IMR-90 (cell line): ENCODE measurements around the gene SLX4. TPM values are rescaled to one million over a fixed set of nuclear protein-coding genes. Genes with fewer than 3 reads are reported as not detected.

ENCODE experiments used
- ATAC-seq: fragments of 200-7000 bp; cut with Tn5 transposase; 2 replicates; pipeline ENCODE4 v1.9.1; 2020; ENCODE audit warnings: low read depth, mild to moderate bottlenecking, moderate library complexity
- BruUV-seq: library from RNA; stranded (reverse); fragments of 400-500 nt; replicated peaks from 2 replicates; lab custom pipeline; 2021; lab: Mats Ljungman, UMichigan
- CTCF ChIA-PET: fragments of 300-600 bp; formaldehyde crosslinking; extraction: SDS; loops from one replicate; lab custom pipeline; 2021; ENCODE audit warnings: antibody characterized with exemption; lab: Yijun Ruan, JAX
- POLR2A ChIA-PET: fragments of 300-600 bp; sonication (Branson Sonifier 250); formaldehyde crosslinking; loops from one replicate; lab custom pipeline; 2022; ENCODE audit warnings: antibody characterized with exemption; ENCODE audit not compliant: unreplicated experiment; lab: Charles Lee
- DNase-seq: peaks from one replicate; pipeline ENCODE4 v3.0.0; 2013
- H2AFZ ChIP-seq: replicated peaks from 2 replicates; pipeline ENCODE3; 2013; ENCODE audit warnings: low read length, mild to moderate bottlenecking; ENCODE audit not compliant: poor library complexity
- H2AK5ac ChIP-seq: 2 replicates; pipeline ENCODE4 v1.6.1; 2013; ENCODE audit warnings: low read depth, low read length, inconsistent platforms
- H2AK9ac ChIP-seq: replicated peaks from 2 replicates; pipeline ENCODE3; 2013; ENCODE audit warnings: mild to moderate bottlenecking, low read depth, low read length, moderate library complexity; ENCODE audit not compliant: poor library complexity
- H2BK120ac ChIP-seq: 2 replicates; pipeline ENCODE4 v1.6.1; 2013; ENCODE audit warnings: low read depth, low read length, inconsistent platforms
- H2BK15ac ChIP-seq: 3 replicates; pipeline ENCODE4 v1.6.1; 2013; ENCODE audit warnings: low read depth, low read length, inconsistent platforms
- H2BK20ac ChIP-seq: 2 replicates; pipeline ENCODE4 v1.6.1; 2013; ENCODE audit warnings: low read depth, mild to moderate bottlenecking, inconsistent platforms, low read length, moderate library complexity
- H2BK5ac ChIP-seq: 2 replicates; pipeline ENCODE4 v1.6.1; 2013; ENCODE audit warnings: mild to moderate bottlenecking, low read depth, low read length, inconsistent platforms; ENCODE audit not compliant: poor library complexity, severe bottlenecking
- H3K14ac ChIP-seq: replicated peaks from 2 replicates; pipeline ENCODE4 v1.6.1; 2013; ENCODE audit warnings: low read depth, low read length, inconsistent platforms
- H3K18ac ChIP-seq: 2 replicates; pipeline ENCODE4 v1.6.1; 2013; ENCODE audit warnings: low read depth, low read length, control low read depth
- H3K23ac ChIP-seq: 2 replicates; pipeline ENCODE4 v1.6.1; 2013; ENCODE audit warnings: low read depth, low read length, inconsistent platforms
- H3K27ac ChIP-seq: 2 replicates; pipeline ENCODE4 v1.5.1; 2013; ENCODE audit warnings: mild to moderate bottlenecking, control low read depth, low read length; ENCODE audit not compliant: insufficient read depth
- H3K27me3 ChIP-seq: 2 replicates; pipeline ENCODE4 v1.6.1; 2013; ENCODE audit warnings: low read length; ENCODE audit not compliant: control insufficient read depth, insufficient read depth
- H3K36me3 ChIP-seq: 2 replicates; pipeline ENCODE4 v1.6.1; 2013; ENCODE audit warnings: low read length, mixed read lengths; ENCODE audit not compliant: control insufficient read depth, insufficient read depth
- H3K4ac ChIP-seq: 2 replicates; pipeline ENCODE4 v1.6.1; 2013; ENCODE audit warnings: low read depth, low read length, inconsistent platforms
- H3K4me1 ChIP-seq: 2 replicates; pipeline ENCODE4 v1.6.1; 2013; ENCODE audit warnings: low read length, mixed read lengths; ENCODE audit not compliant: control insufficient read depth, insufficient read depth
- H3K4me2 ChIP-seq: 2 replicates; pipeline ENCODE4 v1.6.1; 2013; ENCODE audit warnings: low read depth, mild to moderate bottlenecking, control low read depth, low read length, moderate library complexity
- H3K4me3 ChIP-seq: 2 replicates; pipeline ENCODE4 v1.5.1; 2013; ENCODE audit warnings: low read depth, mild to moderate bottlenecking, control low read depth, low read length, moderate library complexity; ENCODE audit not compliant: insufficient read depth
- H3K56ac ChIP-seq: 2 replicates; pipeline ENCODE4 v1.6.1; 2013; ENCODE audit warnings: low read length, inconsistent platforms; ENCODE audit not compliant: insufficient read depth; ENCODE audit errors: extremely low read depth
- H3K79me1 ChIP-seq, 2 experiments: 2 replicates each; pipeline ENCODE4 v1.6.1; 2013; ENCODE audit warnings: low read length in 2 of 2, inconsistent platforms in 1 of 2, low read depth in 1 of 2
- H3K9ac ChIP-seq: 2 replicates; pipeline ENCODE4 v1.6.1; 2013; ENCODE audit warnings: low read depth, low read length, control low read depth
- H3K9me1 ChIP-seq: 2 replicates; pipeline ENCODE4 v1.6.1; 2013; ENCODE audit warnings: low read length, inconsistent platforms; ENCODE audit not compliant: insufficient read depth
- H3K9me3 ChIP-seq: 2 replicates; pipeline ENCODE4 v1.6.1; 2013; ENCODE audit warnings: low read length; ENCODE audit not compliant: control insufficient read depth, insufficient read depth
- H4K20me1 ChIP-seq: 2 replicates; pipeline ENCODE4 v1.6.1; 2013; ENCODE audit warnings: low read length, inconsistent platforms; ENCODE audit not compliant: insufficient read depth
- H4K5ac ChIP-seq: 2 replicates; pipeline ENCODE4 v1.6.1; 2013; ENCODE audit warnings: mild to moderate bottlenecking, low read depth, low read length, control low read depth
- H4K8ac ChIP-seq, 2 experiments: 2 replicates each; pipeline ENCODE4 v1.6.1; 2013; ENCODE audit warnings: low read depth in 2 of 2, low read length in 2 of 2, control low read depth in 1 of 2, inconsistent platforms in 1 of 2
- H4K91ac ChIP-seq: 2 replicates; pipeline ENCODE4 v1.6.1; 2013; ENCODE audit warnings: low read depth, low read length, inconsistent platforms; ENCODE audit not compliant: insufficient read depth
- FOS ChIP-seq: fragments of 150-350 bp; IDR thresholded peaks from 2 replicates; pipeline ENCODE4 v1.6.1; 2016; ENCODE audit warnings: low read depth, low read length
- MXI1 ChIP-seq: IDR thresholded peaks from 2 replicates; pipeline ENCODE4 v1.6.1; 2012; ENCODE audit warnings: low read depth, mild to moderate bottlenecking, low read length, moderate library complexity, borderline replicate concordance
- POLR2A ChIP-seq: IDR thresholded peaks from 2 replicates; pipeline ENCODE4 v1.6.1; 2012; ENCODE audit warnings: mild to moderate bottlenecking, low read depth, low read length
- RCOR1 ChIP-seq: IDR thresholded peaks from 2 replicates; pipeline ENCODE4 v1.6.1; 2012; ENCODE audit warnings: mild to moderate bottlenecking, low read length, improper control_type of control experiment; ENCODE audit not compliant: insufficient replicate concordance
- RFX5 ChIP-seq: IDR thresholded peaks from 2 replicates; pipeline ENCODE4 v1.8.0; 2012; ENCODE audit warnings: low read depth, mild to moderate bottlenecking, low read length, moderate library complexity
- WGBS, 2 experiments: methylation state at CpG; one replicate each; pipeline versions ENCODE4 v1.1.5 to v1.1.7; 2013; ENCODE audit warnings: missing lambda C conversion rate in 2 of 2; ENCODE audit not compliant: insufficient read length in 1 of 2; ENCODE audit errors: extremely low coverage in 2 of 2; 5-methylcytosine and 5-hydroxymethylcytosine counted together
- dilution Hi-C: fragments of 300-500 bp; cut with HindIII; formaldehyde crosslinking; loops from one replicate; pipeline ENCODE4 v1.14.3; 2018; ENCODE audit warnings: low sequenced_read_pairs; ENCODE audit not compliant: unreplicated experiment
- in situ Hi-C: fragments of 300-500 bp; cut with MboI; formaldehyde crosslinking; loops from 3 replicates; pipeline ENCODE4 v1.14.3; 2019; ENCODE audit warnings: low sequenced_read_pairs, inconsistent platforms, mixed read lengths
- intact Hi-C: fragments of 100-400 bp; cut with micrococcal nuclease; formaldehyde crosslinking; loops from 2 replicates; pipeline ENCODE4 v1.10.0; 2022
- polyA plus RNA-seq, 3 experiments: library from polyadenylated mRNA; depleted of rRNA; stranded (reverse); fragments of >200 nt; gene quantifications; 2 replicates each; pipeline ENCODE4 v1.2.3, GENCODE V29; 2012; ENCODE audit warnings: low replicate concordance in 1 of 3
- total RNA-seq: library from RNA; depleted of rRNA; stranded (reverse); fragments of >200 nt; gene quantifications from 2 replicates; pipeline ENCODE4 v1.2.3, GENCODE V29; 2012

Gene SLX4
- total and polyA plus RNA-seq, 2 of the 4 experiments (the other 2 are of a cell fraction) = 1.3 to 3.1 TPM

GRCh38 chr16:3569851-3570250 is 41.6 kb downstream of the SLX4 start:
- Histone ChIP-seq H3K9me1 (no peaks in the 10 kb centered on the region), H3K14ac (no peak overlapping the region), H2AK9ac (no peak overlapping the region), H4K91ac (no peak overlapping the region), H2BK20ac (no peak overlapping the region), H2AFZ (no peak overlapping the region), H3K4me3 (no peak overlapping the region), H4K8ac (no peak overlapping the region), H4K20me1 (no peaks in the 10 kb centered on the region), H3K27ac (no peak overlapping the region), H3K56ac (no peak overlapping the region), H3K9ac (no peak overlapping the region), H3K27me3 (peaks cover 4% of the 10 kb centered on the region; the same call in 1 of the 2 replicates), H2BK120ac (no peak overlapping the region), H3K4ac (no peak overlapping the region), H2AK5ac (no peak overlapping the region), H3K4me1 (no peaks in the 10 kb centered on the region), H3K9me3 (peaks cover 7% of the 10 kb centered on the region), H2BK15ac (no peak overlapping the region), H3K18ac (no peak overlapping the region), H3K36me3 (no peaks in the 10 kb centered on the region), H3K4me2 (no peak overlapping the region), H3K79me1 (no peaks in the 10 kb centered on the region), H3K23ac (no peak overlapping the region), H2BK5ac (no peak overlapping the region), H4K5ac (no peak overlapping the region)
- dilution Hi-C loops = no loop called here
- no CpG with 5 or more reads among the region's 2 CpGs for WGBS, 2 experiments
- in situ Hi-C loops = no loop called here
- intact Hi-C loops = no loop called here
- BruUV-seq = no TSS peak
- DNase-seq (no peak), ATAC-seq (no peak)
- TF ChIP-seq RCOR1 = no peak
- no peak for TF ChIP-seq MXI1
- TF ChIP-seq POLR2A = no peak
- no peak for TF ChIP-seq FOS
- no peak for TF ChIP-seq RFX5
- CTCF ChIA-PET = no interaction called here
- POLR2A ChIA-PET = no interaction called here
